ENCODE results near the gene SLC45A1. TPM values are rescaled to one million over a fixed set of nuclear protein-coding genes. Genes with fewer than 3 reads are reported as not detected.

SLC45A1 gene
- total RNA-seq, 1 donor from 2014 or later: 0.51 TPM

GRCh38 chr1:8311068-8311718, 6.7 kb upstream of the SLC45A1 start:
- no peak for DNase-seq (ENCODE audit: low read depth in 2 of 2)

DNA sequence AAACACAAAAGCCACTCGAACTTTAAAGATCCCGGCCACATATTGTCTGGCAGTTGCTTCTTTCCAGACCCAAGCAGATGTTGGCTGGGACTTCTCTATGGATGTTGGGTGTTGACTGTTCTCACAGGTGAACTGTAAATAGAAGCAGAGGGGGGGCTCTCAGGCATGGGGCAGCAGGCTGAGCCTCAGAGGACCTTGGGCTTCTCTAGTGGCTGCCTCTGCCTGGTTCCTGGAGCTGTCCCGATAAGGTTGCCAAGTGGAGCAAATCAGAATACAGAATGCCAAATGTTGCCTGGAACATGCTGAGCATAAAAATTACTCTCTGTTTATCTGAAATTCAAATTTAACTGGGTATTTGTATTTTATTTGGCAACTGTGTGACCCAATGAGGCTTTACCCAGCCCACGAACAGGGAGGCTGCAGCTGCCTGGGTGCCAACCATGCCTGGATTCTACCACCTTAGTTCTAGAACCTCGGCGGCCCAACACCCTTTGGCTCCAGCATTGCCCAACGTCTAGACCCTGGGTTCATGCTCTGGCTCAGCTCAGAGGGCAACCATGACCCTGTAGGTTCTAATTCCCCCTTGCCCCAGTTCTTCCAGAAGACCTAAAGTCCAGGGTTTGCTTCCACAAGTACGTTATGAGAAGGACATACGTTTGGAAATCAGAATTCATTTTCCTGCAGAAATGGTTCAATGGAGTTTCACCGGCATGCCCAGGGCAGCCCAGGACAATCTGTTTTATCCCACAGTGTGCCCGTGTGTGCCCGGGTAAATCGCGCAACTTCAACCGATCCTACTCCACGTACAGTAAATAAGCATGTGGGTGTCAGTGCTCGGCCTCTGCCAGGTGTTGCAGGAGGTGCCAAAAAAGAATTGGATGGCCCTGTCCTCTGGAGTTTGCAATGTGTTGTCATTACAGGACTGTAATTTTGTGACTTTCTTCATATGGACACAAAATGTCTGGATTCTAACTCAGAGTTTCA, 5.4 kb upstream of the SLC45A1 start:
- DNase-seq (ENCODE audit: low read depth in 2 of 2): no peak

- DNase-seq (ENCODE audit: low read depth in 2 of 2): no peak
Observed at GRCh38 chr1:8313231-8313630, 4.7 kb upstream of the SLC45A1 start.

GRCh38 chr1:8314346-8315280, 3.3 kb upstream of the SLC45A1 start:
- DNase-seq (ENCODE audit: low read depth in 2 of 2): peak; percentile 64 to 78

- DNase-seq (ENCODE audit: low read depth in 2 of 2): no peak
Observed at GRCh38 chr1:8315573-8316475, 2.1 kb upstream of the SLC45A1 start.

- no peak for DNase-seq (ENCODE audit: low read depth in 2 of 2)
Observed at GRCh38 chr1:8318436-8318835, 522 bp downstream of the SLC45A1 start.

DNA sequence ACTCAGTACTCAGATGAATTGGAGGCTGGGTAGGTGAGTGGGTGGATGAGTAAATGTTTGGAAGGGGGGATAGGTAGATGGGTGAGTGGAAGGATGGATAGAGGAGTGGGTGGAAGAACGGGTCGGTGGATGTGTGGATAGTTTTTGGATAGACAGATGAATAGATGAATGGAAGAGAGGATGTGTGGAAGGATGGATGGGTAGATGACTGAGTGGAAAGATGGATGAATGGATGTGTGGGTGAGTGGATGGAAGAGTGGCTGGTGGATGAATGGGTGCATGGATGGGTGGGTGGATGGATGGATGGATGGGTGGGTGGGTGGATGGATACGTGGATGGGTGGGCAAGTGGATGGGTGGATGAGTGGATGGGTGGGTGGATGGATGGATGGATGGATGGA, 3.7 kb downstream of the SLC45A1 start:
- no peak for DNase-seq (ENCODE audit: low read depth in 2 of 2)

DNA sequence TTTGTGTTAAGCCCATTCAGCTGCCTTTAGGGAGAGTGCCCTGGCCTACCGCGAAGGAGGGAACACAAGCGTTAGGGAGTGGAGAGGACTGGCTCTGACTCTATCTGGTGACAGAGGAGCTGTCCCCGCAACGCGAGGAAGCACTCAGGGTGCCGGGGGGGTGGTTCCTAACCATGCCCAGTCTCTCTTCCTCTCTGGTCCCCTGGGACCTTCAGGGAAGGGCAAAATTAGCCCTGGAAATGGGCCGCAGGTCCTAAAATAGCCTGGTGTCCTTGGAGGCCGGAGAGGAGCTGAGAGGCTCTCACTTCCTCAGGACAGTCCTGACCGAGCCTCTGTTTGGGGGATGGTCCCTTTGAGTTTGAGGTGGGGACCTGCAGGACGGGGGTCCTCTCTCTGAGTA, 5.8 kb downstream of the SLC45A1 start:
- DNase-seq (ENCODE audit: low read depth in 2 of 2): no peak

DNA sequence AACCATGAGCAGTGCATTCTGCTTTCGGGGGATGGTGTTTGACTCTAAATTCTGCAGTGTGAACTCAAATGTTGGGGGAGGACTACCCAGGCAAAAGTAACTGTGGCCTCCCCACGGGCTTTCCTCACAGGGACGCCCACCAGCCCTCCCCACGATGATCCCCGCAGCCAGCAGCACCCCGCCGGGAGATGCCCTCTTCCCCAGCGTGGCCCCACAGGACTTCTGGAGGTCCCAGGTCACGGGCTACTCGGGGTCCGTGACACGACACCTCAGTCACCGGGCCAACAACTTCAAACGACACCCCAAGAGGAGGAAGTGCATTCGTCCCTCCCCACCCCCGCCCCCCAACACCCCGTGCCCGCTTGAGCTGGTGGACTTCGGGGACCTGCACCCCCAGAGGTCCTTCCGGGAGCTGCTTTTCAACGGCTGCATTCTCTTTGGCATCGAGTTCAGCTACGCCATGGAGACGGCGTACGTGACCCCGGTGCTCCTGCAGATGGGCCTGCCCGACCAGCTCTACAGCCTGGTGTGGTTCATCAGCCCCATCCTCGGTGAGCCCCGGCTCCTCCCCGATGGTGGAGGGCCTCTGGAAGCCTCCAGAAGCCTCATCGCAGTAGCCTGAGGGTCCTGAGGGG, 6.4 kb downstream of the SLC45A1 start:
- no peak for DNase-seq (ENCODE audit: low read depth in 2 of 2)

GRCh38 chr1:8325771-8326170, 7.9 kb downstream of the SLC45A1 start:
- DNase-seq (ENCODE audit: low read depth in 2 of 2): no peak

DNA sequence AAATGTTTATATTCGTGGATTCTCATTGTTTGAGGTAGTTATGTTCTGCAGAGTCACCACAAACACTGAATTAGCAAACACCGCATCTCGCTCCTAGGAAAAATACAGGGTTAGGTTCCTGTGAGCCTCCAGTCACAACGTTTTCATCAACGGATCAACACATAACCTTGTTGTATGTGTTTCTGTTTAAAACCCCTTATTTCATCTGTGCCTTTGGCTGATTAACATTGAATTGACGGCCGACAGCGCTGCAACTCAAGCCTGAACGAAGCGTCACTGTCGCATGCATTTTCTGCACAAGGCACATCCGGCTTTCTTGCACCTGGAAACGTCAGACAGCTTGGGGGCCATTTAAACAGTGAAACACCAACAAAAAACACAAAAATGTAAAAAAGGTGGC, 8.4 kb downstream of the SLC45A1 start:
- no peak for DNase-seq (ENCODE audit: low read depth in 2 of 2)

GRCh38 chr1:8328271-8328670, 10.4 kb downstream of the SLC45A1 start:
- DNase-seq (ENCODE audit: low read depth in 2 of 2): no peak

- DNase-seq (ENCODE audit: low read depth in 2 of 2): no peak
Observed at GRCh38 chr1:8329439-8329838, 11.5 kb downstream of the SLC45A1 start.

DNA sequence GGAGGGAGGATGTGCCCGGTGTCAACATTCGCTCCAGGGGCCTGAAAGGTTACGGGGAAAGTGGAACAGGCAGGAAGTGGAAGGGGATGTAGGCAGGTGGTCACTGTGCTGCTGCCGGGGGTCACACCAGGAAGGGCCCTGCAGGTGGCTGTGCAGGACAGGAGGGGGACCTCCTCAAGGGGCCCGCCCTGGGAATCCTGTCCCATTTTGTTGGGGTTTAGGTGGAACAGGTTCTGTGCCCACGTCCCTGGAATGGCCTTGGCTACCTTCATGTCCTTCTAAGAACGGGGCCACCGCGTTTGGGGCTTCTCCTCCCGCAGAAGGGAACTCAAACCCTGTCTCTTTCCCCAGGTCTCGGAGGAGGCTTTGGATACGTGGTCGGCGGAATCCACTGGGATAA, 11.9 kb downstream of the SLC45A1 start:
- no peak for DNase-seq (ENCODE audit: low read depth in 2 of 2)

GRCh38 chr1:8330271-8331125, 12.6 kb downstream of the SLC45A1 start:
- DNase-seq (ENCODE audit: low read depth in 2 of 2): no peak

- DNase-seq (ENCODE audit: low read depth in 2 of 2): no peak
Observed at GRCh38 chr1:8332806-8333205, 14.9 kb downstream of the SLC45A1 start.

GRCh38 chr1:8333246-8333987, 15.5 kb downstream of the SLC45A1 start:
- no peak for DNase-seq (ENCODE audit: low read depth in 2 of 2)

DNA sequence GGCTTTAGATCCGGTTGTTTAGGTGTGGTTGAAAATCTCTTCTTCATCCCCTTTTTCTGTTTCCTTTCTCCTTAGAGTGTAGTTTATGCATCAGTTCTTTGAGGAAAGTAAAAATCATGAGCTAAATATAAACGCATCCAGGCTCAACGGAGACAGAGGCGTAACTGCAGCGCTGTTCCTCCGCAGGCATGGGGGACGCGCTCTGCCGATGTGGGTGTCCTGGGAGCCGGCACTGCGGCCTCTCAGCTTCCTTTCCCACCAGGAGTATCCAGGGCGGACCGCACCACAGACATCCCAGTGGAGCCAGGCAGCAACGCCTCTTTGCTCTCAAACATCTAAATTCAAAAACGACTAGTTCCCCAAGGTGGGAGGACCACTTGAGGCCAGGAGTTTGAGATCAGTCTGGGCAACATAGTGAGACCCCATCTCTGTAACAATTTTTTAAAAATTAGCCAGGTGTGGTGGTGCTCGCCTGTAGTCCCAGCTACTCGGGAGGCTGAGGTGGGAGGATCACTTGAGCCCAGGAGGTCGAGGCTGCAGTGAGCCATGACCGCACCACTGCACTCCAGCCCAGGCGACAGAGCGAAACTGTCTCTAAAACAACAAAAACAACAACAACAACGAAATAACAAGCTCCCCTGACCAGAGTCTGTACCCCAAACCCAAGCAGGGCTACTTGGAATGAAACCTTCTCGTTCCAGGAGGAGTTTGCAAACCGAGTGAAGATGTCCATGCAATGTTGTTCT, 16.4 kb downstream of the SLC45A1 start:
- no peak for DNase-seq (ENCODE audit: low read depth in 2 of 2)

Measured in dermis microvascular lymphatic vessel endothelial cell (primary cell).